ENCODE results near the gene RBPMS2.

DNA sequence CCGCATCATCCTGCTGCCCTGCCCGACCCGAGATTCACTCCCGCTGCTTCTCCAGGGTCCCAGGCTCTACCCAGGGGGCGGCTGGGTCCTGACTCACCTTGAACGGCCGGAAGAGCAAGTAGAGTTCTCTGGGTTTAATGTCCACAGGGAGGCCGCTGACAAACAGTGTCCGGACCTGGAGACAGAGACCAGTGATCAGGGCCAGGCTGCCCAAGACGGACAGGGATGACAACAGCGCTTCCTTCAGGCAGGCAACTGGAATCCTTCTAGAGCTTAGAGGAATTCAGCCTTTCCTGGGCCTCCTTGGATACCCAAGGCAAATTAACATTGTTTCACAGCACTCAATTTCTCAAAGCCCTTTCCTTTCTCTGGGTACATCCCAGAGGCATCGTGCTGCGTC lies 23.9 kb downstream of the RBPMS2 start:
- TF ChIP-seq, protein P1, sequence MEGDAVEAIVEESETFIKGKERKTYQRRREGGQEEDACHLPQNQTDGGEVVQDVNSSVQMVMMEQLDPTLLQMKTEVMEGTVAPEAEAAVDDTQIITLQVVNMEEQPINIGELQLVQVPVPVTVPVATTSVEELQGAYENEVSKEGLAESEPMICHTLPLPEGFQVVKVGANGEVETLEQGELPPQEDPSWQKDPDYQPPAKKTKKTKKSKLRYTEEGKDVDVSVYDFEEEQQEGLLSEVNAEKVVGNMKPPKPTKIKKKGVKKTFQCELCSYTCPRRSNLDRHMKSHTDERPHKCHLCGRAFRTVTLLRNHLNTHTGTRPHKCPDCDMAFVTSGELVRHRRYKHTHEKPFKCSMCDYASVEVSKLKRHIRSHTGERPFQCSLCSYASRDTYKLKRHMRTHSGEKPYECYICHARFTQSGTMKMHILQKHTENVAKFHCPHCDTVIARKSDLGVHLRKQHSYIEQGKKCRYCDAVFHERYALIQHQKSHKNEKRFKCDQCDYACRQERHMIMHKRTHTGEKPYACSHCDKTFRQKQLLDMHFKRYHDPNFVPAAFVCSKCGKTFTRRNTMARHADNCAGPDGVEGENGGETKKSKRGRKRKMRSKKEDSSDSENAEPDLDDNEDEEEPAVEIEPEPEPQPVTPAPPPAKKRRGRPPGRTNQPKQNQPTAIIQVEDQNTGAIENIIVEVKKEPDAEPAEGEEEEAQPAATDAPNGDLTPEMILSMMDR (IDR thresholded peaks at IDR 0.05): no peak
- TF ChIP-seq POLR2A (IDR thresholded peaks at IDR 0.05) (no peak), EP300 (IDR thresholded peaks at IDR 0.05) (no peak)
